AG04449 (cell line): ENCODE measurements around the gene GALC.

Experiments used
- CTCF ChIA-PET: fragments of 350-600 bp; formaldehyde crosslinking; extraction: SDS; loops from one replicate; lab custom pipeline; 2021; ENCODE audit warnings: antibody characterized with exemption; lab: Yijun Ruan, JAX
- POLR2A ChIA-PET: fragments of 400-600, 350-600 bp; formaldehyde crosslinking; extraction: SDS; loops from one replicate; lab custom pipeline; 2020; ENCODE audit warnings: antibody characterized with exemption, inconsistent platforms; lab: Yijun Ruan, JAX
- DNase-seq: peaks from one replicate; pipeline ENCODE4 v3.0.0-alpha.2; 2010; ENCODE audit warnings: low read depth, low spot score
- H3K4me3 ChIP-seq: 2 replicates; pipeline ENCODE4 v1.5.1; 2011; ENCODE audit warnings: low read depth, mild to moderate bottlenecking, control low read depth, low read length
- CTCF ChIP-seq: IDR thresholded peaks from one replicate; pipeline ENCODE4 v1.5.1; 2011; ENCODE audit warnings: mild to moderate bottlenecking, moderate library complexity, low read length, control low read depth, inconsistent platforms; ENCODE audit not compliant: insufficient read depth; ENCODE audit errors: missing control alignments

GALC gene

GRCh38 chr14:88004506-88005036 lies 11.6 kb upstream of the GALC start:
- no peak for TF ChIP-seq CTCF

DNA sequence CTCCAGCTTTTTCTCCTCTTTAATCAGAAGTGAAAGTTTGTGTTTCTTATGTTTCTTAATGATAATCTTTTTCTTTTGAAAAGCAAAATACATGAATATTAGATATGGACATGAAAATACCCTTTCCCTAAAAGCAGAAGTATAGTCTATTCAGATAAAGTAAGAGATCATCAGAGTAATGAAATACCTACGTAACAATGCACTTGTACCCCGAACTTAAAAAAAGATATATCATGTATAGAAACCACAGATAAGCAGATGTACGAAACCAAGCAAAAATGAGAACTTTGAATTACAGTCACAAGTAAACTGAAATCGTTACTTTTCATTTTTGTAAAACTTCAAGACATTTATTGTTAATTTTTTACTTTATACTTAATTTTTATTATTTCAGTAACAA lies 10.4 kb upstream of the GALC start:
- H3K4me3 ChIP-seq: no peak overlapping the region
- no peak for TF ChIP-seq CTCF
- CTCF ChIA-PET: no interaction called here
- no peak for DNase-seq
- POLR2A ChIA-PET: no interaction called here

More at GRCh38 chr14:88004506-88005036, 11.6 kb upstream of the GALC start:
- POLR2A ChIA-PET: no interaction called here
- H3K4me3 ChIP-seq: no peak overlapping the region
- CTCF ChIA-PET: interaction anchor here (1.0 to 1.6 kb wide), 3 partner anchors 10 to 59 kb away, joined by 3 to 6 read pairs (median 3); partner anchors contain the start of gene GALC
- no peak for DNase-seq

DNA sequence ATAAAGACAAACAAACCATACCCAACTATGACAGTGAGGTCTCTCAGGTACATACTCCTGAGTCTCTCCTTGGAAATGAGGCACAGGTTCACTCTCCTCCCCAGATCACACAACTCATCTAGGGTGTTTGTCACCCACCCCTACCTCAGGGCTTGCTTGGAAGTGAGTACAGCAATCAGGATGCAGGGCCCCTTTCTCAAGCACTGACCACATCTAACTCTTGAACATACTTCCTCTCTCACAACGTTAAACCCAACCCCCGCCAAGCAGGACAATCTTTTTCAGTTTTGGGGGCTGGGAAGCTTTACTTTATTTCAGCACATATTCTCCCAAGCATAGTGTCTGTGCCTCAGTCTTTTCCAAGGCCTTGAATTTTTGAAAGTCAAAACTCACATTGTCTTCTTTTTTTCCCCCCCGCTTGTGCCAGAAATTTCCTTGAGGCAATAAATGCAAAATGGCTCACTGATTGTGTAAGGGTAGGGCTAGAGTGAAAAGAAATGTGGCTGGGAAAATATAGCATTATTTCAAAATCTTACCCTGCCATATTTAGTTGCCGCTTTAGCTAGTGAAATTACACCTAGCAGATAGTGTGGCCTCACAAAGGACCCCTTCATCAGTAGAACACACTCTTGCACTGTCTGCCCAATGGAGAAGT lies 9.6 kb upstream of the GALC start:
- POLR2A ChIA-PET: no interaction called here
- no peak for TF ChIP-seq CTCF
- CTCF ChIA-PET: interaction anchor here (1.3 kb wide), 1 partner anchor 11 kb away, joined by 4 read pairs; no protein-coding TSS in a partner anchor
- H3K4me3 ChIP-seq: no peak overlapping the region
- DNase-seq: no peak

- CTCF ChIA-PET: no interaction called here
- no peak for DNase-seq
- POLR2A ChIA-PET: no interaction called here
- no peak overlapping the region for H3K4me3 ChIP-seq
- no peak for TF ChIP-seq CTCF
Observed at GRCh38 chr14:87999277-87999676, 6.3 kb upstream of the GALC start.

GRCh38 chr14:87998482-87998881 lies 5.5 kb upstream of the GALC start:
- TF ChIP-seq CTCF: no peak
- POLR2A ChIA-PET: no interaction called here
- DNase-seq: no peak
- CTCF ChIA-PET: no interaction called here
- H3K4me3 ChIP-seq: no peak overlapping the region

GRCh38 chr14:87996291-87996592 lies 3.3 kb upstream of the GALC start:
- no peak overlapping the region for H3K4me3 ChIP-seq
- DNase-seq: no peak
- POLR2A ChIA-PET: no interaction called here
- no peak for TF ChIP-seq CTCF
- CTCF ChIA-PET: no interaction called here
